ENCODE data around the gene SYTL3.
"Not testable (repeated sequence)": the region's sequence is repeated elsewhere in the genome, so short reads cannot be mapped to it uniquely, and the experiment has no call there.

SYTL3 gene

DNA sequence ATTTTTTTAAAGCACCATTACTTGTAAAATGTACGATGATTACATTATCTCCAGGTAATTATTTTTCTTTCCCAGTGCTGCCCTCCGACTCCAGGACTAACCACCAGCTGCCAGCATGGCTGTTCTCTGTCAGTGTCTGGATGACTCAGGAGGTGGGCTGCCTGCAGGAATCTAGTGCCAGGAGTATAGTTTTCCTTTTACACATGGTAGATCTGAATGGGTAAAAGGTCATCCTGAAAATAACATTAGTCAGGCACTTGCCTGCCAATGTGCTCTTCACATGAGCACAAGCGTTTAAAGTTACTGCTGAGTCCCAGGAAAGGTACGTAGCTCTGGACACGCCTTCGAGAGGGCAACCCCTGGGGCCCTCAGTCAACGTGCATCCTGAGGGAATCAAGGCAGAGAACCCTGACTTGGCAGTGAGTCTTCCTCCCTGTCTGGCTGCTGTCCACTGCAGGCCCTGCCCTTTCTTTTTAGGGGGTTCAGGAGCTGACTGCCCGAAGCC is 7.7 kb upstream of the SYTL3 start:
- DNase-seq: no peak

DNA sequence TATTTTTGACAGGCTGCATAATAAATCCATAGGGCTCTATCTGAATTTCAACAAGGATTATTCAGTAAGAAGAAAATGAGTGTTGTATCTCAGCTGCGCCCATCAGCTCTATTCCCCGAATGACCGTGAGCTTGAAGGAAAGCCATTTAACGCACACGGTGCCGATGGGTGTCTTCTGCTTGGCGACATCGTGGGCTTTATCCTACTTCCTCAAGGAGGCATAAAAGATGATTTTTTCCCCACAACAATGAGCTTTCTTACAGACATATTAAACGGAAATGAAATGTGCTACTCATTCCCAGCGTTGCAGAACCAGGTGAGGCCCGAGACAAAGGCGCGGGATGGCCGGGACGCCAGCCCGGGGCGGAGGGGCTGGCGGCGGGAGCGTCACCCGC is 6.0 kb upstream of the SYTL3 start:
- peak; percentile 20 to 27 for DNase-seq

DNA sequence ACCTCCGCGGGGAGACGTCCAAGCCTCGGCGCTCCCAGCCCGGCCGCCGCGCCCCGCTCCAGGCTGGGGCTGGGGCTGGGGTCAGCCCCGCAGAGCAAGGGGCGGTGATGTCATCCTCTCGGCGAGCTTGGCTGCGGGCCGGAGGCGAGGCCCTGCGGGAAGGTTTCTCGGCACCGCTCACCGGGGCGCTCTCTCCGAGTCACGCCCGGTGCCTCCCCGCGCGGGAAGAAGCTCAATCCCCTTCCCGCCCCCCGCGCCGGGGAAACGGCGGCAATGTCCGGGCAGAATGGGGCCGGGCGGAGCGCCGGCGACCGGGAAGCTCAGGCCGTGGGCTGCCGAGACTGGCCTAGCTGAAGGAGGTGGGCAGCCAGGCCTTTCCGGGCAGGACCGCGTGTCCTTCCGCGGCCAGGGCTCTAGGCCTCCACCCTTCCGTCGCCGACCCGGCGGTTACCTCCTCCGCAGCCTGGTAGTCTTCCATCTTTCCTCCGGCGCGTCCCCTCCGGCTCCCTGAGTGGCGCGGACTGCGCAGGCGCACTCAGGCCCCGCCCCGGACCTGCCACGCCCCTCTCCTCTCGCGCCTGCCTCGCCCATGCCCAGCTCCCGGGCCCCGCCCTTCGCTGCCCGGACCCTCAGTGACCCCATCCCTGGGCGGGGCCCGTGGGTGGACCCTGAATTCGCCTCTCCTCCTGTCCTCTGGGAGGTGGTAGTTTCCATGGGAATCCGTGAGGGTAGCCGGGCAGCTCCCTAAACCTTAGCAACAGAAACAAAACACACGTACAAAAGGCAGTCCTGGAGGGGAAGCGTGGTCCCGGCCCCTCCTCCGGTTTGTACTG is 5.4 kb upstream of the SYTL3 start, which contains the start of gene DYNLT1:
Gene DYNLT1 (minus strand): TSS at position 513 of the 833 bp plus-strand sequence. CDS start 35 bp downstream, at position 478.
- peak; percentile 75 to 89 for DNase-seq

DNA sequence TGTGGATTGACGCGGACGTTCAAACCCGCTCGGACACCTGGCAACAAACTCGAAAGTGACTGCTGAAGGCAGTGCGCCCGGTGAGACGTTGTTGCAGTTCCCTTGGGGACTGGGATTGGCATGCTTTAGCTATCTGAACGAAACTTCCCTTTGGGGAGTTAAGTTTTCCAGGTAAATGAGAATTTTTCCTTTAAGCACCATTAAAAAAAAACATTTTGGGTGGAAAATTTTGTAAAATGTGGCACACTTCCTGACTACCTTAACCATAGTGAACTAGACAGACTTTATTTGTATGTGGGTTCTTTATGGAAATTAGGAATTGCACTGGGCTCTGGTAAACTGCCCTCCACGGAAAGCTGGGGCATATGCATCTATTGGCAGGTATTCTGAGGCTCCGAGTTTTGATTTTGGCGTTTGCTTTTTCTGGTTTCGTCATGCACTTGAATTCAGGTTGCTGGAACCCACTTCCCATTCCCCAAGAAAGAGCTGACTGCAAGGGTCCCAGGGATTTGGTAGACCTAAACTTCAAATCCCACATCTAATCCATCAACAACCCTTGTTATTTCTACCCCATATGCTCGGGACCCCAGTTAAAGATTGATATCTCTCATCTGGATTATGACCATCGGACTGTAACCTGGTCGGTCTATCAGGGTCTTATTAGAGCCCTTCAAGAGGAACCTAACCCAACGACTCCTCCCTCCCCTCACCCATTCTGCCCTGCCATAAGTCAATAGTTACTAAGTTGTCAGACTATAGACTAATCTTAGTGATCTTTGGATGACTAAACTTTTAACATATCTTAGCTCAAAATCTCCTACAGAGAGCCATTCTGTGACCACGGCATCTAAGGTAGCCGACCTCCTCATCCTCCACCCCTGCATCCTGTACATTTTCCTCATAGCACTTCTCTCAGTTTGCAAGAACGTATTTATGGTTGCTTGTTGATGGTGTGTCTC is 4.5 kb upstream of the SYTL3 start:
- DNase-seq: no peak

DNA sequence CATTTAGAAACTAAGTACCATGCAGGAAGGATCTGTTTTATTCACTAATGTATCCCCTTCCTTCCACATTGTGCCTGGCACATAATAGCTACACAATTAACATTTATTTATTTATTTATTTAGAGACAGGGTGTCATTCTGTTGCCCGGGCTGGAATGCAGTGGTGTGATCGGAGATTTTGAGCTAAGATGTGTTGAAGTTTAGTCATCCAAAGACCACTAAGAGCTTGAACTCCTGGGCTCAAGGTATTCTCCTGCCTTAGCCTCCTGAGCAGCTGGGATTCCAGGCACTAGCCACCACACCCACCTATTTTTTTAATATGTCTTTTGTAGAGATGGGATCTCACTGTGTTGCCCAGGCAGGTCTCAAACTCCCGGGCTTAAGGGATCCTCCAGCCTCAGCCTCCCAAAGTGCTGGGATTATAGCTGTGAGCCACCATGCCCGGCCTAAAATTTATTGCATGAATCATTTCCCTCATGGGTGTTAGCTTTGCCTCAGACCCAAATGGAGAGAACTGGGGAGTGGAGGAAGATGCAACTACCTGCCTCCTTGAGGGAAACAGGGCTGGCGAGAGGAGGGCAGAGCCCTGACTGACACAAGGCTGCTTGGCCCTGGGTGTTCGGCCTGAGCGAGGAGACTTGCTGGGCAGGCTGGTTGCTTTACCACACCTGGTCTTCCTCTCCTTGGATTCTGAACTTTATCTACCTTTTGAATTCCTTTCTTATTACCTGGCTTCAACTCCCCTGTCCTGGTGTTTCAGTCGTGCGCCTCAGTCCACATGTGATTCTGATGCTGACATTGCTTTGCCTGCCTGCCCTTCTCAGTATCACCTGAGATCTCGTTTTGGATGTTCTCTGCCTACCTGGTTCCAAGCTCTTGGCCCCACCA is 3.6 kb upstream of the SYTL3 start:
- no peak for DNase-seq

DNA sequence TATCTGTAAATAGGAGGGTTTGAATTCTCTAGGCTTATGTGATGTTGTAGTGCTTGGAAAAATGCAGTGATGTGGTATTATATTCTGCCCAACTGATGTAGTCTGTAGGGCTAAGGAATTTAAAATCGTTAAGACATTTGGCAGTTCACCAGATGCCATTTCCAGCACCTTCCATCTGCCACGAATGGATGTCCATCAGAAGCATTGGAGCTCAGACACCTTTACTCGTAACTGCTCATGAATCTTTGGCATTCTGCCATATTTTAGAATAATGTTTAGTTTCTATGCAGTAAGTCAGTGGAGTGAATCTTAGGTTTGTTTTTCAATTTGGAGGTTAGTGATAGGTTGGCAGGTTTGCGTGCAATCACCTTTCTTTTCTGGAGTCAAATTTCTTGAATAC is 2.4 kb upstream of the SYTL3 start:
- no peak for DNase-seq

DNA sequence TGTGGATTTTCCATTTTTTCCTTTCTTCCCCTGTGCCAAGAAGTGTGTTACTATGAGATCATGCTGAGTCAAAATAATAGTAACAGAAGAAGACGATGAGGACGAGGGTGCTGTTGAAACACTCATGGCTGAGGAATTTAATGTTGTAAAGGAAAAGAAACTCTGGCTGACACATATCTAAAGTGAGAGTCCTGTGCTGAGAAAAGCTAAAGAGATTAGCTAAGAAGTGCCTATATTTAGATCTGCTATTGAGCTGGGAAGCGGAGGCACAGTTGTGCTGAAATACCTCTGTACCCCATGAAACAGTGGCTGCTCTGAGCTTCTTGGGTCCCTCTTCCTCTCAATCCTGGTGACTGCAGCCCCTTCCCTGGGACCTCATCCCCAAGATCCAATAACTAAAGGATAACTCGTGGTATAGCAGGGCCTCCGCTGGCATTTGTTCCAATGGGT is 1.1 kb upstream of the SYTL3 start:
- no peak for DNase-seq

DNA sequence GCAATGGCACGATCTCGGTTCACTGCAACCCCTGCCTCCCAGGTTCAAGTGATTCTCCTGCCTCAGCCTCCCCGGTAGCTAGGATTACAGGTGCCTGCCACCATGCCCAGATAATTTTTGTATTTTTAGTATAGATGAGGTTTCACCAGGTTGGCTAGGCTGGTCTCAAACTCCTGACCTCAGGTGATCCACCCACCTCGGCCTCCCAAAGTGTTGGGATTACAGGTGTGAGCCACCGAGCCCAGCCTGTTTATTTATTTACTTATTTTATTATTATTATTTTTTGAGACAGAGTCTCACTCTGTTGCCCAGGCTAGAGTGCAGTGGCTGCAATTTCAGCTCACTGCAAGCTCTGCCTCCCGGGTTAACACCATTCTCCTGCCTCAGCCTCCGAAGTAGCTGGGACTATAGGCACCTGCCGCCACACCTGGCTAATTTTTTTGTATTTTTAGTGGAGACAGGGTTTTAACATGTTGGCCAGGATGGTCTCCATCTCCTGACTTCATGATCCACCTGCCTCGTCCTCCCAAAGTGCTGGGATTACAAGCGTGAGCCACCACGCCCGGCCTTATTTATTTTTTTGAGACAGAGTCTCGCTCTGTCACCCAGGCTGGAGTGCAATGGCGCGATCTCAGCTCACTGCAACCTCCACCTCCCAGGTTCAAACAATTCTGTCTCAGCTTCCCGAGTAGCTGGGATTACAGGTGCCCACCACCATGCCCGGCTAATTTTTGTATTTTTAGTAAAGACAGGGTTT is 2.3 kb downstream of the SYTL3 start:
- DNase-seq: not testable (repeated sequence)

DNA sequence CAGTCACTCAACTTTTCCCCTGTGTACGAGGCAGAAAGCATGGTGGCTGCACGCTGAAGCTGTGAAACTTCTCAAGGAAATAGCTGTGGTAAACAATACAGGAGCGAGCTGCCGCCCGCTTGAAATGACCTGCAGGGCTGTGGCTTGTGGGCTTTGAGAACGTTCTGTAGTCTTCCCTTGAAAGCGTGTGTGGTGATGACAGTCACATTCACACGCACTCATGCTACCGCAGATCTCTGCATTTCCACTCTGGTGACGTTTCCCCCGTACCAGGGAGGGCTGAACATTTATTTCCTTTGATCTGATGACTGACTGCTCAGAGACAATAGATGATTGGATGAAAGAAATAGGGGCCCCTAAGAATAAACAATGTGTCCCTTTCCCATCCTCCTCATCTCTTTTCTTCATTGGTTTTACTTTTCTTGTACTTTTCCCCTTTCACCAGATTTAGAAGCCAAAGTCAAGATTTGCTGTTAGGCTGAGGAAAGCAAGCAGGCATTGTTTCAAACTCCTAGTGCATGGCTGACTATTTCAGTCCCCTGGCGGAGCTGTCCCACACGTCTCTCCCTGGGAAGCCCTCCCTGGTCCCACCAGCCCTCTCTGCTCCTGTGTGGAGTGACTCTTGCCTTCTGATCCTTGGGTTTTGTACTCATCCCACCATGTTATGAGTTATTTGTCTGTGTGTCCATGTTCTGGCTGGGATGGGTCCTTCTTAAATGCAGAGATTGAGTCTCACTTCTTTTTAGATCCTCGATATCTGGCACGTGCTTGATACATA is 3.9 kb downstream of the SYTL3 start:
- DNase-seq: no peak

DNA sequence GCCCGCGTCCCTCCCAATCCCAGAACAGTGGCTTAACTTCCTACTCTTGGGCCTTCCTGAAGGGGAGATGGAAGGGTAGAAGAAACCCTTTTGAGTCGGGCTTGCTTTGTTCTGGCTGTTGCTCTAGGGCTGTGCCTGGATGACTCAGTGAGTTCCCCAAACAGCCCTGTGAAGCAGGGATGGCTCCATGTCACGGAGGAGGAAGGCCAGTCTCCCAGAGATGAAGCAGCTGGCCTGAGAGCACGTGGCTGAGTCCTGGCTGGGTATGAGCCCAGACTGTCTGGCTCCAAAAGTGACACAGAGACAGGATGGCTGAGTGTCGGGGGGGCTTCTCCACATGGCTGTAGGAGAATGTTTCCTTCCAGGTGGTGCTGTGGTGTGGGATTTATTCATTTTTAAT is 4.6 kb downstream of the SYTL3 start:
- DNase-seq: peak in 1 of 2 experiments; percentile 19

DNA sequence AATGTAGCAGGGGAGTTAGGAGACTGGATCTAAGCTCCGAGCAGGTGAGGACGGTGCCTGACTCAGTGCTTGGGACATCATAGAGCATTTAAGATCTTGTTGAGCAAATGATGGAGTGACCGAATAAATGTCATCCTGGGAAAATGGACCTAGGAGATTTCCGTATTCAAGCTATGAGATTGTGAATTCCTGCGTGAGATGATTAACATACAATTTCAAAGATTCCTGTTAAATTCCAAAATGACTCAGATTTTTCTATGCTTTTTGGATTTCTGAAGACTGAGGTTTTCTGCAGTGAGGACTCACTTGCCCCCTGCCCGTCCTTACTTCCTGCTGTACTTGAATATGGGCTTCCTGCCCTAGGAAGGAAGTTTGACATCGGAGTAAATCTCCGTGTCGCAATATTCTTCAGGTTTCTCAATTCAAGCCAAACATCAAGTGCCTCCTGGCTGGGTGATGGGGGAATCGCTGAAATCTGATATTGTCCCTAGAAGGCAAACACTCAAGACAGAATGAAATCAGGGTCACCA is 5.2 kb downstream of the SYTL3 start:
- DNase-seq: peak; percentile 18 to 24

DNA sequence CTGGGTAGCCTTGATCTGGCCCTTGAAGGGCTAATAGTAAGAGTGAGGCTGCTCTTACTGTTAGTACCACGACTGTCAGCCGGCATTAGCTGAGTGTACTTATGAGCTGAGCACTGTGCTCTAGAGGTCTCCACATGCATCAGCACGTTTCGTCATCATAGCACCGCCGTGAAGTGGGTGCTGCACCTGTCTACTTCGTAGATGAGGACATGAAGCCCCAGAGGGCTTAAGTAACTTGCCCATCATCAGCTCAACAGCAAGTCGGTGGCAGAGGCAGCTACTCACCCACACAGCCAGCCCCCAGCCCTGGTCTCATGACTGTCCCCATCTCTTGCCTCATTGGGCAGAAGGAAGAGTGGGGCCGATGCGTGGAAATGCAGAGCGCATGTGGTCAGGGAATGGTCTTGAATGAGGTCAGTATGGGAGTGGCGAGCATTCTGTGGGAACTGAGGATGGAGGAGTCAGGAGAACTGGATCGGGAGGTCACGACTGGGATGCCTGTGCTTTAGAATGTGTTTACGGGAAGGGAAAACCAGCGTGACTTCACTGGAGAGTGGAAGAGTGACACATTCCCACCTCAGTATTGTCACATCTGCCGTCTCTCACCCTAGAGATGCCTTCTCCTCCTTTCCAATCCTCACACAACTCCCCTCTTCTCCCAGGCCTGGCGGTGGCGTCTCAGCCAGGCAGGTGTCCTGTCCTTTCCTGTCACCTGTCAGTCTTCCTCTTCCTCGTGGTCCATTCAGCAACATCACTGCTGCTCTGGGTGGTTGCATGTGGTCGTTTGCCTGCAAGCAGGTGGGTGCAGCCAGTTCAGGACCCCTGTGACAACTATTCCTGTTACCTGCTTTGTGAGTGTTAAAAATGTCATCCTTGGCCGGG is 6.0 kb downstream of the SYTL3 start:
- no peak for DNase-seq

DNA sequence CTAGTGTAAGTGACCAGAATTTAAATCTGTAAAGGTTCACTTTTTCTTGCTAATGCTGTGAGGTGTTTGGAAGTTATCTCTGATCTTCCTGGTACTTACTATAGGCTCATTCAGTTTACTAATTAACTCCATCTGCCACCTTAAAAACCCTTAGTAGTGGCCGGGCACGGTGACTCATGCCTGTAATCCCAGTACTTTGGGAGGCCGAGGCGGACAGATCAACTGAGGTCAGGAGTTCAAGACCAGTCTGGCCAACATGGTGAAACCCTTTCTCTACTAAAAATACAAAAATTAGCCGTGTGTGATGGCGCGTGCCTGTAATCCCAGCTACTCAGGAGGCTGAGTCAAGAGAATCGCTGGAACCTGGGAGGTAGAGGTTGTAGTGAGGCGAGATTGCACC is 7.1 kb downstream of the SYTL3 start:
- not testable (repeated sequence) for DNase-seq

DNA sequence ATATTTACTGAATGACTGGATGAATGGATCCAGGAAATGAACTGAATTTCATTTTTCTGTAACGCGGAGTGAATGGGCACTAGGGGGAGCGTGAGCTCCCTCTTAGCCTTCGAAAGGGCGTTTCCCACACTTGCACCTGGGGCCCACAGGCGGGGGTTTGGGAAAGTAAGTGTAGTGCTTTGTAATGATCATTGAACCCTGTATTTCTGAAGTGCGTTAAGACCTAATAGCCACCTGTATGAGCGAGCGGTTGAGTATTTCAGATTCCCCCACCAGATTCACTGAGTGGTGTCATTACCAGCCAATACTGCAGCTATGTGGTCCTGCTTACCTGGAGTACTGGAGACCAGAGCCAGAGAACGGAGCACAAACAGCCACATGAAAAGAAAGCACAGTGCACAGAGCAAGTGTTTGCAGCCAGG is 10.5 kb downstream of the SYTL3 start:
- peak; percentile 7 to 65 for DNase-seq

DNA sequence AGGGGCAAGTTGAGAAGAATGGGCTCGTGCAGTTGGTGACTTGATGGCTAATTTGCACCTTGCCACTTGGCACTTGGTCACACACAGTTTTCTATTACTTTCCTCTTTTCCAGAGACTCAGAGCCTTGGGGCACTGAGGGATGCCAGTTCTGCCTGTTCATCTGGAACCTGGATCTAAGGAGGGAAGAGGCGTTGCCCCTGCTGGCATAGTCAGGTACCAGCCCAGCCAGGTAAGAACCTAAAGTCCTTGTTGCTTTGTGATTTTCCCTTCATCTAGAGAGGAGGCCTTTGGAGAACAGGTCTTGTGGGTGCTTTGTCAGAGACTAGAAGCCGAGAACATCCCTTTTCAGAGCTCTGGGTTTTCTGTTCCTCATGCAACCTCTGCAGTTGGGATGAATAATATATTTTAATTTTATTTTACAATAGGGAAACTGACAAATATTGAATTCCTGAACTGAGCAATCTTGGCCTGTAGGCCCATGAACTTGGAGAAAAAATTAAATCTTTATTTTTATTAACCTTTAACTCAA is 11.4 kb downstream of the SYTL3 start:
- no peak for DNase-seq

DNA sequence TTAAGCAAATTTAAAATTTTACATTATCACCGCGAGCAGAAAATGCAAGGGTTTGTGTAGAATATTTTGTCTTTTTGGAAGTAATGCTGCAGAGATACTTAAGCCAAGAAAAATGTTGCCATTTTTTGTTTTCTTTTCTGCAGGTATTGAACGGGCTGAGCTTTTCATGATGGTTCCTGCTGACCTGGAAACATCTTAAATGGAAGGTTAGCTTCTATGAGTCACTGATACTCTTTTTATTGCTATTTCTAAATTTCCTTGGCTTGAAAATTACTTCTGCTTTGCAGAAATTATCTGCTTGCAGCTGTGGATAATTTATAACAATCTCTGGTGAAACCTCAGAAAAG is 12.7 kb downstream of the SYTL3 start:
- no peak for DNase-seq

DNA sequence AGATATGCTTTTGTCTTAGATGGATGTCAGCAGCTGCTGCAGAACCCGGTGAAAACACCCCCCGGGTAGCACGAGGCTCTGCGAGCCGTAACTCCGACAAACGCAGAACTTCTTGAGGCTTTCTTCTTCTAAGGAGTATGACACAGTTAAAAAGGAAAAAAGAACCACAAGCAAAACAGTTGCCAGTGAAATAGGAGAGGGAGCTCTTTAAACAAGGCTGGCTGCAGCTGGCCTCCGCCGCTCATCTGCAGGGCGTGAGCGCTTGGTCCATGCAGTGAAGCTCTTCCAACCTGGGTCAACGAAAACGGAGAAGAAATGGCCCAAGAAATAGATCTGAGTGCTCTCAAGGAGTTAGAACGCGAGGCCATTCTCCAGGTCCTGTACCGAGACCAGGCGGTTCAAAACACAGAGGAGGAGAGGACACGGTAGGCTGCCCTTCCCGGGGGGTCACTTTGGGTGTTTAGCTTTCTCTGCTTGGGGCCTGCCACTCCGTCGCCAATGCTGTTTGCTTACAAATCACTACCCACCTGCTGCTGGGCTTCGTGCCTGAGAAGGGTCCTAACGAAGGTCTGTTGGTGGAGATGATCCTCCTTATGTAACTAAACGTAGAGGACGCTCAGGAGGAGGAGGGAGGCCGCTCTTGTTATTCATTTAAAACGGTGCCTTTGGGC is 13.2 kb downstream of the SYTL3 start:
- DNase-seq: peak; percentile 66 to 74

DNA sequence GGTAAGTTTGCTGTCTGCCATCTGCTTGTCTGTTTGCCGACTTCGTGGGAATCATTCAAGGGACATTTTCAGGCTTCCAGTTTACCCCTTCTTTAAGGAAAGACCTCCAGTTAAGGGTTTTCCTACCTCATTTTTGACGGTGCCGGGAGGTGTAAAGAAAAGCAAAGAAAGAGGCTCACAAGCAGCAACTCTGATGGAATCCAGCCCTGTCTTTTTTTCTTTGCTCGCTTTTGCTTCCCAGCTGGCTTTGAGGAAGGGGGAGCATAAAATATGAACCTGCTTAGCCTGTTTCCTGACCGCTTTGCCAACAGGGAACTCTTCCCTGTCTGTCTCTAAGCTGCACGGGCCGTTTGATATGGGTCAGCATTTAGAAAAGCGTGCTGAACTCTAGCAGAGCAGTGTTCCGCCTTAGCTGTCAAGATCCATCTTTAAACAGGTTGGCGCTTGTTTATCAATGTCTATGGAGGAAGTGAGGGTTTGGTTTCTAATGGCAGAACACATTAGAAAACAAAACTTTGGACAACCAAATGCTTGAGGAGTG is 13.8 kb downstream of the SYTL3 start:
- no peak for DNase-seq

Measured in Kasumi-1 (cell line).